Tibial nerve (tissue), 4 donors: Measurements from ENCODE around the gene BMP8A. TPM values are rescaled to one million over a fixed set of nuclear protein-coding genes. Genes with fewer than 3 reads are reported as not detected.
"Not testable (repeated sequence)": the region's sequence is repeated elsewhere in the genome, so short reads cannot be mapped to it uniquely, and the experiment has no call there.

ENCODE experiments used
- DNase-seq, 2 donors: peaks; one replicate each; pipeline ENCODE4 v3.0.0-alpha.2; 2019; ENCODE audit warnings: low spot score in 2 of 2
- H3K27ac ChIP-seq, 4 donors: fragments of 200-600 bp; sonication (generic) in 3 of 4; one replicate each; pipeline ENCODE4 v1.5.1; 2017 to 2019; ENCODE audit warnings: mild to moderate bottlenecking in 1 of 4
- H3K27me3 ChIP-seq, 2 donors: fragments of 200-600 bp; sonication (generic) in 1 of 2; one replicate each; pipeline versions ENCODE4 v1.5.1 to v1.6.0; 2017 to 2019
- H3K36me3 ChIP-seq, 3 donors: fragments of 200-600 bp; sonication (generic); one replicate each; pipeline ENCODE4 v1.5.1; 2018 to 2019
- H3K4me1 ChIP-seq, 4 donors: fragments of 200-600 bp; sonication (generic) in 3 of 4; one replicate each; pipeline ENCODE4 v1.5.1; 2017 to 2019
- H3K4me3 ChIP-seq, 4 donors: fragments of 200-600 bp; sonication (generic) in 3 of 4; one replicate each; pipeline ENCODE4 v1.5.1; 2017 to 2019; ENCODE audit warnings: mild to moderate bottlenecking in 1 of 4, moderate library complexity in 1 of 4
- H3K9me3 ChIP-seq, 4 donors: fragments of 200-600 bp; sonication (generic) in 3 of 4; one replicate each; pipeline ENCODE4 v1.5.1; 2017 to 2019
- CTCF ChIP-seq, 5 experiments: fragments of 200-600 bp in 3 of 5; fragments of 450-650 bp in 2 of 5; sonication (generic) in 3 of 5; IDR thresholded peaks; one replicate each; pipeline ENCODE4 v1.5.1; 2016 to 2019; ENCODE audit warnings: antibody characterized with exemption in 5 of 5, mild to moderate bottlenecking in 3 of 5, moderate library complexity in 2 of 5
- EP300 ChIP-seq, 2 donors: sonication (generic); formaldehyde crosslinking; IDR thresholded peaks; one replicate each; pipeline ENCODE4 v1.6.1; 2017; ENCODE audit warnings: antibody characterized with exemption in 2 of 2, mild to moderate bottlenecking in 1 of 2
- POLR2A ChIP-seq, 2 donors: fragments of 450-650 bp; IDR thresholded peaks; one replicate each; pipeline ENCODE4 v1.6.1; 2017; ENCODE audit warnings: antibody characterized with exemption in 2 of 2, mild to moderate bottlenecking in 2 of 2, moderate library complexity in 2 of 2
- WGBS, 2 donors: methylation state at CpG; one replicate each; pipeline ENCODE4 v1.1.5; 2018; 5-methylcytosine and 5-hydroxymethylcytosine counted together
- total RNA-seq, 4 donors: library from RNA; depleted of rRNA; stranded (reverse); fragments of >200 nt; gene quantifications; one replicate each; pipeline ENCODE4 v1.1.0, GENCODE V29; 2016

BMP8A gene
- total RNA-seq, 4 donors from 2014 or later = 2.7 to 9.6 (median 7.0) TPM

GRCh38 chr1:39489567-39490239 lies 1.7 kb upstream of the BMP8A start:
- Histone ChIP-seq H3K27me3 (peaks cover 0 to 31% of the 10 kb centered on the region in 2 donors), H3K4me1 (peaks cover 0 to 22% (median 3%) of the 10 kb centered on the region in 4 donors), H3K9me3 (no peaks in the 10 kb centered on the region), H3K36me3 (peaks cover 0 to 39% (median 0%) of the 10 kb centered on the region in 3 donors), H3K4me3 (no peak overlapping the region), H3K27ac (no peak overlapping the region)
- WGBS, 2 donors = 59 to 66% methylated on average over 13 of the region's 13 CpGs
- no peak for DNase-seq
- TF ChIP-seq EP300 (IDR thresholded peaks at IDR 0.05) (no peak), POLR2A (IDR thresholded peaks at IDR 0.05) (no peak), CTCF (IDR thresholded peaks at IDR 0.05) (no peak)

- Histone ChIP-seq H3K4me1 (peaks cover 0 to 22% (median 3%) of the 10 kb centered on the region in 4 donors), H3K9me3 (no peaks in the 10 kb centered on the region), H3K27ac (peak overlapping the region in 2 of 4 donors; percentile 24 to 72), H3K4me3 (peak overlapping the region in 3 of 4 donors; percentile 13 to 54 (median 53)), H3K36me3 (peaks cover 0 to 29% (median 0%) of the 10 kb centered on the region in 3 donors), H3K27me3 (peaks cover 0 to 31% of the 10 kb centered on the region in 2 donors)
- no peak for DNase-seq
- WGBS, 2 donors = 26 to 29% methylated on average over 14 to 23 of the region's 32 CpGs
- TF ChIP-seq POLR2A (IDR thresholded peaks at IDR 0.05) = no peak
- TF ChIP-seq EP300 (IDR thresholded peaks at IDR 0.05) = no peak
- no peak for TF ChIP-seq CTCF (IDR thresholded peaks at IDR 0.05)
Measured at GRCh38 chr1:39490596-39491145, 765 bp upstream of the BMP8A start.

- H3K36me3 ChIP-seq = peaks cover 0 to 12% (median 0%) of the 10 kb centered on the region in 3 donors
- WGBS, 2 donors = 21 to 26% methylated on average over 45 to 50 of the region's 67 CpGs
- peaks cover 0 to 36% of the 10 kb centered on the region in 2 donors for H3K27me3 ChIP-seq
- H3K9me3 ChIP-seq, DNase-seq: not testable (repeated sequence)
- peak overlapping the region in 1 of 4 donors; percentile 54 for H3K27ac ChIP-seq
- peaks cover 0 to 22% (median 3%) of the 10 kb centered on the region in 4 donors for H3K4me1 ChIP-seq
- peak overlapping the region in 1 of 4 donors; percentile 54 for H3K4me3 ChIP-seq
Measured at GRCh38 chr1:39492118-39493042, 944 bp downstream of the BMP8A start.

GRCh38 chr1:39493043-39493810 lies 1.8 kb downstream of the BMP8A start:
- Histone ChIP-seq H3K27me3 (peaks cover 0 to 38% of the 10 kb centered on the region in 2 donors), H3K27ac (peak overlapping the region in 1 of 4 donors; percentile 54), H3K4me3 (peak overlapping the region in 1 of 4 donors; percentile 54), H3K4me1 (peaks cover 0 to 22% (median 3%) of the 10 kb centered on the region in 4 donors)
- not testable (repeated sequence) for DNase-seq, H3K9me3 ChIP-seq, H3K36me3 ChIP-seq
- 85 to 91% methylated on average over 8 to 13 of the region's 13 CpGs for WGBS, 2 donors

DNA sequence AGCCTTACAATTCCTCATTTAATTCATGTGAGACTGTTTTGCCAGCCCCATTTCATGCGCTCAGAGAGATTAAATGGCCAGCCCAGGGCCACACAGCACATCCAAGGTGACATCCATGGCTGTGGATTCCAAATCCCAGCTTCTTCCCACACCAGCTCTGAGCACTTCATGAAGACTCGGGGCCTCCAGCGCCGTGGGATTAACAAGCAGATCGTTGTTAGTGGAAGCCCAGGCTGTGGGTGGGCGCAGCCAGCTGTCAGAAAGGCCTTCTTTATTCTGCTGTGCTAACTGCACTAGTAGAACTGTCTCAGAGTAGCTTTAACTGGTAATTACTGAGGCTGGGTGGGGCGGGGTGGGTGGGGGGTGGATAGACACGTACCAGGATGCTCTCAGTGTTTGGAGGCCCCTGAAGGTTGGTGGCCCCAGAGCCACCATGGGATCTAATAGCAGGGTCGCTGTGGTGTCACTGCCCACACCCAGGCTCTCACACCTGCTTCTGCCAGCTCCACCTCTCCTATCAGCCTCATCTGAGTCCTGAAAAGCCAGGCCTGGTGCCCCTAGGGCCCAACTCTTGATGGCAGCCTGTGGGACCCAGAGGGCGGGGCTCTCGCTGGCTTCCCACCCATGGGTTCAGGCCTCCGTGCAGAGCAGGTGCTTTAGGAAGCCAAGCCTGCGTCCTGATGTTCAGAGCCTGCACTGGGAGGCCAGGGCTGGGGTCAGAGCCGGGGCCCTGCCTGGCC lies 3.4 kb downstream of the BMP8A start:
- 62 to 65% methylated on average over 8 to 9 of the region's 14 CpGs for WGBS, 2 donors
- DNase-seq = no peak
- Histone ChIP-seq H3K36me3 (no peaks in the 10 kb centered on the region), H3K4me3 (no peak overlapping the region), H3K27me3 (peaks cover 0 to 38% of the 10 kb centered on the region in 2 donors), H3K4me1 (peaks cover 0 to 15% (median 3%) of the 10 kb centered on the region in 4 donors), H3K9me3 (no peaks in the 10 kb centered on the region), H3K27ac (peak overlapping the region in 1 of 4 donors; percentile 43)
- TF ChIP-seq EP300 (IDR thresholded peaks at IDR 0.05) (no peak), CTCF (IDR thresholded peaks at IDR 0.05) (no peak), POLR2A (IDR thresholded peaks at IDR 0.05) (no peak)

- not testable (repeated sequence) for DNase-seq, H3K4me1 ChIP-seq, H3K36me3 ChIP-seq, H3K9me3 ChIP-seq, H3K27ac ChIP-seq, H3K4me3 ChIP-seq
- 92 to 95% methylated on average over 5 of the region's 5 CpGs for WGBS, 2 donors
- peaks cover 0 to 31% of the 10 kb centered on the region in 2 donors for H3K27me3 ChIP-seq
Measured at GRCh38 chr1:39496520-39496919, 5.1 kb downstream of the BMP8A start.
